GM18873 (cell line): Measurements from ENCODE around the gene PRCC.
"Not testable (repeated sequence)": the region's sequence is repeated elsewhere in the genome, so short reads cannot be mapped to it uniquely, and the experiment has no call there.

Source experiments
- ATAC-seq: cut with Tn5 transposase; IDR thresholded peaks from one replicate; pipeline ENCODE4 v1.9.1; 2021; ENCODE audit warnings: mild to moderate bottlenecking, moderate library complexity, moderate number of reproducible peaks; ENCODE audit not compliant: unreplicated experiment, low FRiP score

Gene PRCC

GRCh38 chr1:156757572-156758253 lies 9.6 kb upstream of the PRCC start:
- ATAC-seq: not testable (repeated sequence)

GRCh38 chr1:156760092-156760795 lies 7.1 kb upstream of the PRCC start:
- ATAC-seq: no peak

- ATAC-seq: no peak
Measured at GRCh38 chr1:156760796-156761104, 6.6 kb upstream of the PRCC start.

- ATAC-seq: not testable (repeated sequence)
Measured at GRCh38 chr1:156765136-156765535, 2.2 kb upstream of the PRCC start.

GRCh38 chr1:156765666-156766065 lies 1.7 kb upstream of the PRCC start:
- no peak for ATAC-seq

GRCh38 chr1:156766298-156767100 lies 836 bp upstream of the PRCC start:
- ATAC-seq: peak; percentile 2

GRCh38 chr1:156767879-156768604 lies 707 bp downstream of the PRCC start:
- peak; percentile 18 for ATAC-seq

- no peak for ATAC-seq
Measured at GRCh38 chr1:156768610-156769295, 1.4 kb downstream of the PRCC start.

GRCh38 chr1:156772222-156772621 lies 4.9 kb downstream of the PRCC start:
- no peak for ATAC-seq

GRCh38 chr1:156772728-156773497 lies 5.6 kb downstream of the PRCC start:
- no peak for ATAC-seq

- ATAC-seq: no peak
Measured at GRCh38 chr1:156773607-156774006, 6.3 kb downstream of the PRCC start.

- ATAC-seq: no peak
Measured at GRCh38 chr1:156775799-156776198, 8.5 kb downstream of the PRCC start.

GRCh38 chr1:156776942-156777341 lies 9.6 kb downstream of the PRCC start:
- no peak for ATAC-seq

GRCh38 chr1:156777573-156777972 lies 10.2 kb downstream of the PRCC start:
- ATAC-seq: no peak

- ATAC-seq: no peak
Measured at GRCh38 chr1:156781585-156782186, 14.4 kb downstream of the PRCC start.

- no peak for ATAC-seq
Measured at GRCh38 chr1:156785458-156785857, 18.1 kb downstream of the PRCC start.

GRCh38 chr1:156786640-156787039 lies 19.3 kb downstream of the PRCC start:
- no peak for ATAC-seq

- ATAC-seq: no peak
Measured at GRCh38 chr1:156788136-156788535, 20.8 kb downstream of the PRCC start.
